AG04450 (cell line): ENCODE measurements around the gene TMIGD2. TPM values are rescaled to one million over a fixed set of nuclear protein-coding genes. Genes with fewer than 3 reads are reported as not detected.
"Not testable (repeated sequence)": the region's sequence is repeated elsewhere in the genome, so short reads cannot be mapped to it uniquely, and the experiment has no call there.

ENCODE experiments used
- CTCF ChIA-PET: fragments of 300-600, 350-600 bp; formaldehyde crosslinking; extraction: SDS; loops from one replicate; lab custom pipeline; 2022; ENCODE audit warnings: antibody characterized with exemption, inconsistent platforms; lab: Charles Lee
- POLR2A ChIA-PET: fragments of 350-600 bp; formaldehyde crosslinking; extraction: SDS; loops from one replicate; lab custom pipeline; 2021; ENCODE audit warnings: antibody characterized with exemption, inconsistent platforms; lab: Yijun Ruan, JAX
- DNase-seq: peaks from one replicate; pipeline ENCODE4 v3.0.0-alpha.2; 2011; ENCODE audit warnings: low read depth, low spot score
- H3K27ac ChIP-seq: one replicate; pipeline ENCODE4 v1.5.1; 2012; ENCODE audit warnings: low read depth, low read length, control low read depth
- H3K27me3 ChIP-seq: one replicate; pipeline ENCODE4 v1.6.0; 2012; ENCODE audit warnings: low read length; ENCODE audit not compliant: control insufficient read depth, insufficient read depth
- H3K4me3 ChIP-seq: 2 replicates; pipeline ENCODE4 v1.5.1; 2011; ENCODE audit warnings: mild to moderate bottlenecking, low read depth, low read length, control low read depth
- H3K9me3 ChIP-seq: 2 replicates; pipeline ENCODE4 v1.5.1; 2012; ENCODE audit warnings: low read length; ENCODE audit not compliant: control insufficient read depth, insufficient read depth
- CTCF ChIP-seq: IDR thresholded peaks from 2 replicates; pipeline ENCODE4 v1.5.1; 2011; ENCODE audit warnings: low read depth, low read length, control low read depth, inconsistent platforms
- polyA plus RNA-seq: library from polyadenylated mRNA; depleted of rRNA; stranded (reverse); fragments of >200 nt; gene quantifications from 2 replicates; pipeline ENCODE4 v1.2.3, GENCODE V29; 2011

TMIGD2 gene
- polyA plus RNA-seq, 1 experiment = not detected

- CTCF ChIA-PET = interaction anchor here (3.2 kb wide), 1 partner anchor 10 kb away, joined by 14 read pairs; no protein-coding TSS in a partner anchor
- no peak for DNase-seq
- Histone ChIP-seq H3K27me3 (peaks cover 24% of the 10 kb centered on the region), H3K27ac (no peak overlapping the region), H3K4me3 (no peak overlapping the region), H3K9me3 (peaks cover 6% of the 10 kb centered on the region; the same call in 1 of the 2 replicates)
- TF ChIP-seq CTCF = no peak
- POLR2A ChIA-PET = interaction anchor here (0.7 kb wide), 1 partner anchor 97 kb away, joined by 15 read pairs; no protein-coding TSS in a partner anchor
These were observed 24.9 kb downstream of the TMIGD2 start for GRCh38 chr19:4277191-4277696.

GRCh38 chr19:4274321-4274686 lies 27.9 kb downstream of the TMIGD2 start:
- DNase-seq, H3K4me3 ChIP-seq, H3K27ac ChIP-seq, CTCF ChIA-PET, POLR2A ChIA-PET: not testable (repeated sequence)
- H3K9me3 ChIP-seq = peaks cover 11% of the 10 kb centered on the region
- peaks cover 10% of the 10 kb centered on the region for H3K27me3 ChIP-seq

- ChIA-PET CTCF (no interaction called here), POLR2A (no interaction called here)
- H3K27ac ChIP-seq = no peak overlapping the region
- H3K9me3 ChIP-seq = peaks cover 11% of the 10 kb centered on the region
- DNase-seq = no peak
- no peak overlapping the region for H3K4me3 ChIP-seq
- no peak for TF ChIP-seq CTCF
- peaks cover 2% of the 10 kb centered on the region for H3K27me3 ChIP-seq
These were observed 29.3 kb downstream of the TMIGD2 start for GRCh38 chr19:4272894-4273293.

- Histone ChIP-seq H3K9me3 (peaks cover 11% of the 10 kb centered on the region), H3K27ac (no peak overlapping the region), H3K27me3 (no peaks in the 10 kb centered on the region), H3K4me3 (no peak overlapping the region)
- ChIA-PET CTCF (interaction anchor here (1.0 to 4.2 kb wide), 3 partner anchors 75 to 367 kb away, joined by 3 to 58 read pairs (median 5); partner anchors contain the start of gene MPND), POLR2A (no interaction called here)
- TF ChIP-seq CTCF = no peak
- DNase-seq = no peak
These were observed 33.3 kb downstream of the TMIGD2 start for GRCh38 chr19:4268816-4269430.

GRCh38 chr19:4267901-4268815 lies 34.0 kb downstream of the TMIGD2 start:
- Histone ChIP-seq H3K9me3 (peaks cover 11% of the 10 kb centered on the region), H3K4me3 (no peak overlapping the region), H3K27me3 (no peaks in the 10 kb centered on the region), H3K27ac (no peak overlapping the region)
- no peak for TF ChIP-seq CTCF
- no peak for DNase-seq
- ChIA-PET POLR2A (interaction anchor here (0.6 to 1.1 kb wide), 4 partner anchors 17 to 75 kb away, joined by 3 to 5 read pairs (median 4); partner anchors contain the start of genes MPND and YJU2), CTCF (interaction anchor here (0.6 to 4.2 kb wide), 13 partner anchors 9 to 692 kb away, joined by 3 to 58 read pairs (median 4); partner anchors contain the start of genes CHAF1A, MPND and YJU2)
